ENCODE measurements around the gene UAP1L1. TPM values are rescaled to one million over a fixed set of nuclear protein-coding genes. Genes with fewer than 3 reads are reported as not detected.

UAP1L1 gene
- total and polyA plus RNA-seq, 9 of the 15 experiments (the other 6 are each of a cell fraction or from before 2014, with no cell fraction given), result 0.20 to 8.6 (median 3.7) TPM

GRCh38 chr9:137115394-137116026 is 38.2 kb downstream of the UAP1L1 start:
- Histone ChIP-seq H2AFZ (ENCODE audit: low read depth, low read length) (peak overlapping the region; percentile 94), H3K4me3 (peak overlapping the region; percentile 72; the same call in 1 of the 2 replicates), H3K9ac (ENCODE audit: insufficient read depth in 1 of 2, low read depth in 2 of 2, low read length in 2 of 2) (peak overlapping the region; percentile 61 to 90; a peak in 3 of 4 replicates)
- no peak for TF ChIP-seq E2F8 (IDR thresholded peaks at IDR 0.05; ENCODE audit: low read depth, partially characterized antibody)
- TF ChIP-seq ELK3 (CRISPR knock-in tag; IDR thresholded peaks at IDR 0.05), result no peak
- TF ChIP-seq POLR3G (IDR thresholded peaks at IDR 0.05; ENCODE audit: extremely low read depth, insufficient read length, insufficient replicate concordance), result no peak
- TF ChIP-seq MYBL2 (IDR thresholded peaks at IDR 0.05; ENCODE audit: low read depth), result no peak
- TF ChIP-seq MYBL2 (CRISPR knock-in tag; IDR thresholded peaks at IDR 0.05; ENCODE audit: borderline replicate concordance), result no peak
- TF ChIP-seq L3MBTL2 (IDR thresholded peaks at IDR 0.05), result no peak
- no peak for TF ChIP-seq MYNN (IDR thresholded peaks at IDR 0.05)
- no peak for TF ChIP-seq MYNN (CRISPR knock-in tag; IDR thresholded peaks at IDR 0.05)
- TF ChIP-seq, protein P1, sequence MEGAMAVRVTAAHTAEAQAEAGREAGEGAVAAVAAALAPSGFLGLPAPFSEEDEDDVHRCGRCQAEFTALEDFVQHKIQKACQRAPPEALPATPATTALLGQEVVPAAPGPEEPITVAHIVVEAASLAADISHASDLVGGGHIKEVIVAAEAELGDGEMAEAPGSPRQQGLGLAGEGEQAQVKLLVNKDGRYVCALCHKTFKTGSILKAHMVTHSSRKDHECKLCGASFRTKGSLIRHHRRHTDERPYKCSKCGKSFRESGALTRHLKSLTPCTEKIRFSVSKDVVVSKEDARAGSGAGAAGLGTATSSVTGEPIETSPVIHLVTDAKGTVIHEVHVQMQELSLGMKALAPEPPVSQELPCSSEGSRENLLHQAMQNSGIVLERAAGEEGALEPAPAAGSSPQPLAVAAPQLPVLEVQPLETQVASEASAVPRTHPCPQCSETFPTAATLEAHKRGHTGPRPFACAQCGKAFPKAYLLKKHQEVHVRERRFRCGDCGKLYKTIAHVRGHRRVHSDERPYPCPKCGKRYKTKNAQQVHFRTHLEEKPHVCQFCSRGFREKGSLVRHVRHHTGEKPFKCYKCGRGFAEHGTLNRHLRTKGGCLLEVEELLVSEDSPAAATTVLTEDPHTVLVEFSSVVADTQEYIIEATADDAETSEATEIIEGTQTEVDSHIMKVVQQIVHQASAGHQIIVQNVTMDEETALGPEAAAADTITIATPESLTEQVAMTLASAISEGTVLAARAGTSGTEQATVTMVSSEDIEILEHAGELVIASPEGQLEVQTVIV (CRISPR knock-in tag; IDR thresholded peaks at IDR 0.05; ENCODE audit: borderline replicate concordance), result no peak
- TF ChIP-seq, protein P2, sequence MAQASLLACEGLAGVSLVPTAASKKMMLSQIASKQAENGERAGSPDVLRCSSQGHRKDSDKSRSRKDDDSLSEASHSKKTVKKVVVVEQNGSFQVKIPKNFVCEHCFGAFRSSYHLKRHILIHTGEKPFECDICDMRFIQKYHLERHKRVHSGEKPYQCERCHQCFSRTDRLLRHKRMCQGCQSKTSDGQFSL (CRISPR knock-in tag; IDR thresholded peaks at IDR 0.05), result 0 out of 2 replicates have a peak, but pooled peaks have one; percentile 18
- TF ChIP-seq, protein P2 (tag; IDR thresholded peaks at IDR 0.05), result no peak

More at GRCh38 chr9:137115394-137116026, 38.2 kb downstream of the UAP1L1 start:
- DNase-seq (ENCODE audit: extremely low read depth in 1 of 4, low spot score in 3 of 4) (peak in 2 of 4 experiments; percentile 19 to 35), ATAC-seq (peak; percentile 11; the same call in 1 of the 3 replicates), FAIRE-seq (no peak)
- Histone ChIP-seq H4K20me1 (replicated peaks; ENCODE audit: control insufficient read depth, insufficient read depth, low read length) (no peaks in the 10 kb centered on the region), H3K79me2 (ENCODE audit: control insufficient read depth, insufficient read depth, low read length) (peaks cover 27% of the 10 kb centered on the region), H3K4me1 (replicated peaks in 1 of 2; ENCODE audit: control insufficient read depth in 2 of 2, insufficient read depth in 2 of 2, low read length in 2 of 2) (peaks cover 18 to 64% of the 10 kb centered on the region in 2 experiments), H3K27me3 (ENCODE audit: control insufficient read depth in 2 of 2, insufficient read depth in 2 of 2, low read length in 2 of 2) (no peaks in the 10 kb centered on the region), H3K27ac (ENCODE audit: extremely low read depth, low read depth, low read length) (no peak overlapping the region; the same call in 2 of the 3 replicates), H3K9me1 (ENCODE audit: control insufficient read depth, insufficient read depth, low read length) (no peaks in the 10 kb centered on the region), H3K36me3 (ENCODE audit: control insufficient read depth, insufficient read depth, low read length) (peaks cover 31% of the 10 kb centered on the region; the same call in 2 of the 3 replicates), H3K4me2 (ENCODE audit: insufficient read depth, low read length) (peak overlapping the region; percentile 61), H3K9me3 (replicated peaks; ENCODE audit: control insufficient read depth, insufficient read depth, low read depth, low read length) (no peaks in the 10 kb centered on the region)
- WGBS (ENCODE audit: insufficient coverage, low coverage, missing lambda C conversion rate), result 79% methylated on average over 16 of the region's 21 CpGs
- POLR2A ChIA-PET, result interaction anchor here (0.6 to 1.0 kb wide), 3 partner anchors 8 to 35 kb away, joined by 3 to 4 read pairs (median 4); no protein-coding TSS in a partner anchor
- intact Hi-C loops (cut with micrococcal nuclease), result loop anchor here (5.0 kb wide), 1 partner anchor 63 kb away; the partner anchor contains the start of gene ENTPD2
- in situ Hi-C loops (cut with MboI), result no loop called here
- CTCF ChIA-PET (ENCODE audit: low intra/inter-chr PET ratio), result no interaction called here
- BruUV-seq (replicated peaks), result no TSS peak

Measured in K562 (cell line).